NCI-H345 treated with DMSO at 0.1 percent for 48 hours (cell line): ENCODE measurements around the gene NHLRC1.
A peak's percentile ranks its signal among the peaks of the same experiment; 100 is the strongest.
"Not testable (repeated sequence)": the region's sequence is repeated elsewhere in the genome, so short reads cannot be mapped to it uniquely, and the experiment has no call there.

ENCODE experiments used
- DNase-seq: peaks from one replicate; lab custom pipeline; 2025; ENCODE audit not compliant: unreplicated experiment; lab: John Stamatoyannopoulos, UW

NHLRC1 gene

DNA sequence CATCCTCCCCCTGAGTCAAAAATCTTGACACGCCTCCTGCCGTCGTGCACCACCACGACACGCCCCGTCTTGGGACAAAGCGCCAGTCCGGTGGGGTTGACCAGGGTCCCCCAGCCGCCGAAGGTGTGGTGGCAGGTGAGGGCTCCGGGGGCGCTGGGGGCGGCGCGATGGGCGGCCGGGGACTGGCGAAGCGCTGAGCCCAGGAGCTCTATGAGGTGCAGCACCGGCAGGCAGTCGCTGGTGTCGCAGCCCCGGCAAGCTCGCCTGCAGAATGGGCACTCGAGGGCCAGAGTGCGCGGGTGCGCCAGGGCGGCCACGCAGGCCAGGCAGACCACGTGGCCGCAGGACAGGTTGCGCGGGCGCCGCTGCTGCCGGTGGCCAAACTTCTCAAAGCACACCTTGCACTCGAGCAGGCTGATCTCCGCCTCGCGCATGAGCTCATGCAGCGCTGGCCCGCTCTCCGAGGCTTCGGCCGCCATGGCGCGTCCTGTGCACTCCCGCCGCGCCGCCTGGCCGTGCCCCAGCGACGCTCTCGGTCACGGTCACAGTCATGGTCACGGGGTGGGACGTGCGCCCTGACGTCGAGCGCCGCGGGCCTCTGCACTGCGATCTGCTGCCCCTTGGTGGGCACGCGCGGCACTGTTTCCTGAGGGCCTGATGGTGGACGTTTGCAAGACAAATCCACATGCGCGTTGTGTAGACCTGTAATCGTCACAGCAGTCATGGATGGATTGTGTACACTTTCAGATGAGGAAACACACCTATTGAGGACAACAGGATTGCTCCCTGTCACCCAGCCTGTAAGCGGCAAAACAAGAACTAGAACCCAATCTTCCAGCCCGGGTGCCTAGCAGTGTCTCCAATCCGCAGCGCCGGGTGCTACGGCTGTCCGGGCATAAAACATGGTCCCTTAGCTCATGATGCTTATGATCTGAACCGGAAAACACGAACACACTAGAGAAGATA, at the start of gene NHLRC1:
Gene NHLRC1, minus strand, starts transcription at position 550 of the 966 bp plus-strand sequence. Its CDS starts 71 bp downstream, at position 479.
- DNase-seq, result peak; percentile 92

- no peak for DNase-seq
These were observed 49.4 kb upstream of the NHLRC1 start for GRCh38 chr6:18171871-18172270.

- DNase-seq, result no peak
These were observed 45.8 kb upstream of the NHLRC1 start for GRCh38 chr6:18168264-18168663.

GRCh38 chr6:18166312-18167036, 44.0 kb upstream of the NHLRC1 start:
- DNase-seq, result no peak

DNA sequence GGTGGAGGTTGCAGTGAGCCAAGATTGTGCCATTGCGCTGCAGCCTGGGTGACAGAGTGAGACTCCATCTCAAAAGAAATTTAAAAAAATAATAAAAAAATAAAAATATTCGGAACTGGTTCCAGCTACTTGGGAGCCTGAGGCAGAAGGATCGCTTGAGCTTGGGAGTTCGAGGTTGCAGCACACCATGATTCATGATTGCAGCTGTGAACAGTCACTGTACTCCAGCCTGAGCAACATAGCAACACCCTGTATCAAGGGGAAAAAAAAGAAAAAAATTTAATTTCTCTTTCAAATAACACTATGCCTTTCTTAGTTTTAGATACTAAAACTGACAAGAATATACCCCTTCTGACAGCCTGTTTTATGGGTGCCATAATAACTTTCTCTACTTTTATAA, 43.3 kb upstream of the NHLRC1 start:
- no peak for DNase-seq

DNA sequence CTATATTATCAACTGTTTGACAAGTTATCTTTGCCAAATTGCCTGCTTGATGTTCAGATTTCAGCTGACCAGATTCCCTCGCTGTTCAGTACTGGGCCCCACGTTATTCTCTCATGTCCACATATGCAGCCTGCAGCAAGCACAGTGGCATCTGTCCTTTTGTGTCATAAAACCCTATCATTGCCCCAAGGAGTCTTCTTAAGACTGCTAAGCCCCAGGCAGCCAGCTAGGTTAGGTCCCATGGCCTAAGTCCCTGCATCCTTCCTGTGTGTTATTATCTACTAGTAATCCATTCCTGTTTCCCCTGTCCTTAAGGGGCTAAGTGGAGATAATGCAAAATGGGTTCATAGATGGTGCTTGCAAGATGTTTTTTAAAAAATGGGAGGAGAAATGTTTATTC, 39.9 kb upstream of the NHLRC1 start:
- DNase-seq, result no peak

GRCh38 chr6:18161431-18161830, 39.0 kb upstream of the NHLRC1 start:
- no peak for DNase-seq

GRCh38 chr6:18160911-18161310, 38.4 kb upstream of the NHLRC1 start:
- DNase-seq, result no peak

- DNase-seq, result peak; percentile 73
These were observed 33.5 kb upstream of the NHLRC1 start for GRCh38 chr6:18155864-18156421.

DNA sequence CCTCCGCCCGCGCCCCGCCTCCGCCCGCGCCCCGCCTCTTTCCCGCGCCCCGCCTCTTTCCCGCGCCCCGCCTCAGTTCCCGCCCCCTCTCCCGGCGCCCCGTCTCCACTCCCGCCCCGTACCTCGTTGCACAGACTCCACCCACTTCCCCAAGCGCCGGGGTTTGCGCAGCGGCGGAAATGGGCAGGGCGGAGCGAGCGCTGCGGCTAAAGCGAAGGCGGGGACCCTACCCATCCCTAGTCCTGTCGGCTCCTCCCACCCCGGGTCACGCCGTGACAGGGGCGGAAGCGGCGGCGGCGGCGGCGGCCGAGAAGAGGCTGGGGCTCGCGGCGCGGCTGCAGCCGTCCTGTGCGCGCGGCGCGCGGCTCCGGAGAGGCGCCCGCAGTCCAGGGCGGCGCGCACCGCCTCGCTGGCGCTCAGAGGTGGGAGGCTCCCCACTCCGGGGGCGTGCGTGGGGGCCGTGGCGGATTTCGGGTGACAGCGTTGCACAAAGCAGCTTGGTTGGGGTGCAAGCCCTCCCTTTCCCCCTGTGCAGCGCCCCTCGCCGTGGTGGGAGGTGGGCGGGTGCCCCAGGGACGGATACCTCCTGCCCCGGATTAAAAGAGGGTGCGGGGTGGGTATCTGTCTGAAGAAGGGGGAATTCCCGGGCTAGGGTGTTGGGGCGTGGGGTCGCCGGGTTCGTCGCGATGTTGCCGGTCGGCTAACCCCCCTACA, 32.8 kb upstream of the NHLRC1 start, which contains the start of gene KDM1B:
Gene KDM1B, plus strand, starts transcription at position 273 of the 714 bp plus-strand sequence. CDS start 4,474 bp downstream, outside the sequence.
- DNase-seq, result peak; percentile 94

GRCh38 chr6:18154507-18155149, 32.2 kb upstream of the NHLRC1 start, which contains the start of gene TPMT:
Gene TPMT, minus strand, starts transcription at chr6:18155077. Its CDS starts 5,950 bp downstream, at chr6:18149127.
- peak; percentile 94 for DNase-seq

GRCh38 chr6:18153311-18153703, 30.8 kb upstream of the NHLRC1 start:
- no peak for DNase-seq

DNA sequence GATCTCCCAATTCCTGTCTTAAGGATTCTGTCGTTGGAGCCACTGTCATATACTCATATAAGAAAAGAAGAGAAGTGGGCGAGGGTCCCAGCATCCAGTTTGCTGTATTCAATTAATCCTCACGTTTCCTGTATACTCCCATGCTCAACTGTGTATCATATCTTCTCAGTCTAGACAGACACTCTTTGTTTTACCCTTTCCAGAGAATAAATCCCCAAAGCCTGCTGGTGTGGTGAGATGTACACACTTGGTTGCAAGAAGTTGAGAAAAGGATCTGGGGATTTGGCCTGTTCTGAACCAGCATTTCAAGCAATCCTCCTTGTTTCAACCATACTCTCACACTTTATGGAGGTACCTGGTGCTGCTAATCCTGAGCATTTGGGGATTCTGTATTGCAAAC, 29.3 kb upstream of the NHLRC1 start:
- no peak for DNase-seq

DNA sequence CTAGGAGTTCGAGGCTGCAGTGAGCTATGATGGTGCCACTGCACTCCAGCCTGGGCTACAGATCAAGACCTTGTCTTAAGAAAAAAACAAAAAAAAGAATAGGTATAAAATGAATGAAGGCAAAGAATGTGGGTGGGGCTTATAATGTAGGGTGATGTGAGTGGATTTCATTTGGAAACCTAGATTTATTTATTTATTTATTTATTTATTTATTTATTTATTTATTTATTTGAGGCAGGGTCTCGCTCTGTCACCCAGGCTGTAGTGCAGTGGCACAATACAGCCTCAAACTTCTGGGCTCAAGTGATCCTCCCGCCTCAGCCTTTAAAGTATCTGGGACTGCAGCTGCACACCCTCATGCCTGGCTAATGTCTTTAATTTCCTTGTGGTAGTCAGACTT, 28.9 kb upstream of the NHLRC1 start:
- DNase-seq, result not testable (repeated sequence)

DNA sequence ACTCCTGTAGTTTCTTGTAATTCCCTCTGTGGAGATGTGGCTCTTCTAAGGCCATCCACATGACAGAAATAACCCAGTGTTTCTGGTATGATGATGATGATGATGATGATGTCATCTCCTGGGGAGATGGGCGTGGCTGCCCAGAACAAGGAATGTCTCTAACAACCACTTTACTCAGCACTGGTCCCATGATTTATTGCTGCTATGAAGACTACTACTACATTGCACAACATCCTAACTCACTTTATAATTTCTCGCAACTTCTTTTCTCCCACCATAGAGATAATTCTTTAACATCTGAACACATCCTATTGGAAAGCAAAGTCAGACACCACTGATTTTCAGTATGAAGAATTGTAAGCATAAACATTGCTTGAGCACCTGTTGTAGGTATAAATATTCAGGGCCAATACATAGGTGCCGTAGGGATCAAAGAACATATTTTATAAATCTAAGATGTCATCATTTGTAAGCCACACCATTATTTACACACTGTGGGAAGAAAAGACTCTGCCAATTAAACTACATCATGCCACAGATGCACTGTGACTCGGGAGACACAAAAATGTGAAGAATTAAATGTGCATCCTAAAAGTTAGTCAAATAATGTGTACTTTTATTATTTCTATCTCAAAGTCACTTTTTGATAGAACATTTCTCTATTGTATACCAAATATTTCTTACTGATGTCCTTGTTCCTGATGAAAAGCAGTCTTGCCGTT, 26.0 kb upstream of the NHLRC1 start:
- DNase-seq, result no peak

- DNase-seq, result no peak
These were observed 25.1 kb upstream of the NHLRC1 start for GRCh38 chr6:18147616-18148015.

GRCh38 chr6:18147160-18147559, 24.7 kb upstream of the NHLRC1 start:
- no peak for DNase-seq

DNA sequence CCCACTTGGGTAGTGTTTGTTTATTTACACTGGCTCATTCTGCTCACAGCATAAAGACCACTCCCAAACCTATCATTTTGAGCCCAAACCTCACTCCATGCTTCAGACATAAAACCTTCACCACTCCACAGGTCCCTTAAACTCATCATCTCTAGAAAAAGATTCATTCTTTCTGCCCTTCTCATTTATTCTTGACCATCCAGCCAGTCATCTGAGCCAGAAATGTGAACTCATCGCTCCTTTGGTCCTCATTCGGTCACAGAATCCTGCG, 20.0 kb upstream of the NHLRC1 start:
- DNase-seq, result no peak

- DNase-seq, result no peak
These were observed 19.5 kb upstream of the NHLRC1 start for GRCh38 chr6:18141805-18142590.
